Sigmoid colon (tissue), 3 donors: ENCODE measurements around the gene TMEM82.

Experiments
- CTCF ChIP-seq, 4 experiments: fragments of 450-650 bp in 3 of 4; fragments of 200-600 bp in 1 of 4; IDR thresholded peaks; one replicate each; pipeline ENCODE4 v1.5.1; 2016 to 2019; ENCODE audit warnings: antibody characterized with exemption in 4 of 4, mild to moderate bottlenecking in 3 of 4, moderate library complexity in 2 of 4
- POLR2A ChIP-seq, 2 donors: fragments of 450-650 bp; IDR thresholded peaks; one replicate each; pipeline ENCODE4 v1.6.1; 2016; ENCODE audit warnings: antibody characterized with exemption in 2 of 2, mild to moderate bottlenecking in 2 of 2, moderate library complexity in 2 of 2

GRCh38 chr1:15723631-15724246, 18.6 kb upstream of the TMEM82 start:
- TF ChIP-seq CTCF (IDR thresholded peaks at IDR 0.05) (no peak), POLR2A (IDR thresholded peaks at IDR 0.05) (no peak)
